CD4-positive, CD25-positive, alpha-beta regulatory T cell (primary cell): ENCODE results near the gene CCDC73. TPM values are rescaled to one million over a fixed set of nuclear protein-coding genes. Genes with fewer than 3 reads are reported as not detected.

Experiments used
- ATAC-seq, 2 donors: fragments of 150-1000 bp; cut with Tn5 transposase; one replicate each; pipeline ENCODE4 v1.10.0; 2021; ENCODE audit warnings: low read depth in 2 of 2, moderate number of reproducible peaks in 2 of 2, moderate library complexity in 1 of 2
- DNase-seq, 3 donors: peaks; one replicate each; pipeline versions ENCODE4 v3.0.0 to v3.0.0-alpha.2; 2012 to 2022; ENCODE audit warnings: mixed read lengths in 1 of 3
- H3K27ac ChIP-seq: one replicate; pipeline ENCODE4 v1.7.0; 2013; ENCODE audit warnings: mild to moderate bottlenecking, low read length; ENCODE audit not compliant: insufficient read depth, poor library complexity, severe bottlenecking
- H3K27me3 ChIP-seq: one replicate; pipeline ENCODE4 v1.7.0; 2013; ENCODE audit warnings: low read length; ENCODE audit not compliant: control insufficient read depth, insufficient read depth
- H3K36me3 ChIP-seq: one replicate; pipeline ENCODE4 v1.7.0; 2013; ENCODE audit warnings: mild to moderate bottlenecking, low read length, moderate library complexity; ENCODE audit not compliant: control insufficient read depth, insufficient read depth
- H3K4me1 ChIP-seq: 2 replicates; pipeline ENCODE4 v1.7.0; 2013; ENCODE audit warnings: mild to moderate bottlenecking, low read length; ENCODE audit not compliant: insufficient read depth, control insufficient read depth, poor library complexity, severe bottlenecking
- H3K4me3 ChIP-seq: one replicate; pipeline ENCODE4 v1.7.0; 2013; ENCODE audit warnings: low read depth, mild to moderate bottlenecking, low read length, moderate library complexity
- H3K9me3 ChIP-seq, 2 experiments: 1 replicate in 1 of 2; 2 replicates in 1 of 2; pipeline ENCODE4 v1.7.0; 2013; ENCODE audit warnings: low read length in 2 of 2, mild to moderate bottlenecking in 1 of 2, moderate library complexity in 1 of 2; ENCODE audit not compliant: control insufficient read depth in 2 of 2
- H3K27ac Mint-ChIP-seq, 3 donors: one replicate each; pipeline ENCODE4 v1.8.0; 2020 to 2022; ENCODE audit warnings: mild to moderate bottlenecking in 3 of 3, mixed read lengths in 3 of 3, moderate library complexity in 2 of 3
- H3K27me3 Mint-ChIP-seq: one replicate; pipeline ENCODE4 v1.8.0; 2022; ENCODE audit warnings: mild to moderate bottlenecking, mixed read lengths
- H3K36me3 Mint-ChIP-seq: one replicate; pipeline ENCODE4 v1.8.0; 2020; ENCODE audit warnings: mixed read lengths
- H3K4me1 Mint-ChIP-seq, 4 donors: one replicate each; pipeline ENCODE4 v1.8.0; 2020 to 2022; ENCODE audit warnings: mixed read lengths in 4 of 4, mild to moderate bottlenecking in 1 of 4
- H3K4me3 Mint-ChIP-seq, 4 donors: one replicate each; pipeline ENCODE4 v1.8.0; 2020 to 2022; ENCODE audit warnings: mild to moderate bottlenecking in 4 of 4, mixed read lengths in 4 of 4, moderate library complexity in 3 of 4
- H3K9me3 Mint-ChIP-seq, 7 donors: one replicate each; pipeline ENCODE4 v1.8.0; 2020 to 2022; ENCODE audit warnings: mixed read lengths in 7 of 7, mild to moderate bottlenecking in 3 of 7, moderate library complexity in 2 of 7
- polyA plus RNA-seq, 4 donors: library from polyadenylated mRNA; unstranded; fragments of 300-500 nt; fragmentation: Illumina TruSeq; gene quantifications; one replicate each; pipeline ENCODE4 v1.2.3, GENCODE V29; 2021
- total RNA-seq: library from RNA; stranded (reverse); gene quantifications from one replicate; pipeline ENCODE4 v1.2.3, GENCODE V29; 2022

The CCDC73 gene
- total and polyA plus RNA-seq, 5 donors from 2014 or later = 0.03 TPM; not detected in 4

GRCh38 chr11:32583459-32584271, 210.8 kb downstream of the CCDC73 start, which contains the start of gene EIF3M:
Gene EIF3M, plus strand, starts transcription at chr11:32583831. Its CDS starts 57 bp downstream, at chr11:32583888.
- Histone ChIP-seq H3K4me3 (peak within 1 kb of the TSS; percentile 93), H3K9me3 (no peaks in the 10 kb centered on the region), H3K27me3 (peaks cover 3% of the 10 kb centered on the region), H3K36me3 (peaks cover 6% of the 10 kb centered on the region), H3K27ac (peak within 1 kb of the TSS; percentile 89), H3K4me1 (peaks cover 30% of the 10 kb centered on the region)
- ATAC-seq (peak; percentile 100), DNase-seq (peak; percentile 90 to 98 (median 94))
- H3K36me3 Mint-ChIP-seq = peaks cover 5% of the 10 kb centered on the region
- peaks cover 11 to 52% (median 39%) of the 10 kb centered on the region in 4 donors for H3K4me1 Mint-ChIP-seq
- H3K9me3 Mint-ChIP-seq = no peaks in the 10 kb centered on the region
- peak within 1 kb of the TSS; percentile 98 to 99 (median 99) for H3K27ac Mint-ChIP-seq
- H3K4me3 Mint-ChIP-seq = peak within 1 kb of the TSS; percentile 93 to 99 (median 98)
- H3K27me3 Mint-ChIP-seq = peaks cover 11% of the 10 kb centered on the region

- H3K4me3 Mint-ChIP-seq = peak overlapping the region in 1 of 4 donors; percentile 50
- peaks cover 13% of the 10 kb centered on the region for H3K27me3 Mint-ChIP-seq
- Histone ChIP-seq H3K4me1 (peaks cover 20% of the 10 kb centered on the region), H3K27ac (no peak overlapping the region), H3K4me3 (no peak overlapping the region), H3K9me3 (no peaks in the 10 kb centered on the region), H3K36me3 (peaks cover 1% of the 10 kb centered on the region), H3K27me3 (peaks cover 3% of the 10 kb centered on the region)
- H3K27ac Mint-ChIP-seq = no peak overlapping the region
- peaks cover 1% of the 10 kb centered on the region for H3K36me3 Mint-ChIP-seq
- DNase-seq (no peak), ATAC-seq (no peak)
- no peaks in the 10 kb centered on the region for H3K9me3 Mint-ChIP-seq
- peaks cover 6 to 33% (median 25%) of the 10 kb centered on the region in 4 donors for H3K4me1 Mint-ChIP-seq
These were observed 212.9 kb downstream of the CCDC73 start for GRCh38 chr11:32581556-32581955.

DNA sequence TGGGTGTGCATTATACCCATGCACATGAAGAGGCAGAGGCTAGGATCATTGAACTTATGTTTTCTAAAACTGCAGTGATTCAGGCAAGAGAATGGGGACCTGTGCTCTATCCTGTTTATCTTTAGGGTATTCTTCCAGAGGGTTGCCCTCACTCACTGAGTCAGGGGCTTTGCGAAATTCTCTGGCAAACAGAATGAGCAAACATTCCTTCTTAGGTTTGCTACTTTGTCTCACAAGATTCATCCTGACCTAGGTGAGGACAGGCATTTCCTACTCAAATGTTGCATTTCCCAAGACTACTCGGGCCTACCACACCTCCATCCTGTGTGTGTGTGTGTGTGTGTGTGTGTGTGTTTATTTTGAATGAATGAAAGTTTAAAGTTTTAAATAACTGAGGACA, 213.5 kb downstream of the CCDC73 start:
- no peaks in the 10 kb centered on the region for H3K9me3 ChIP-seq
- H3K4me1 ChIP-seq = peaks cover 14% of the 10 kb centered on the region
- Mint-ChIP-seq H3K27me3 (peaks cover 17% of the 10 kb centered on the region), H3K4me3 (no peak overlapping the region), H3K36me3 (no peaks in the 10 kb centered on the region), H3K9me3 (no peaks in the 10 kb centered on the region), H3K27ac (no peak overlapping the region), H3K4me1 (peaks cover 6 to 27% (median 20%) of the 10 kb centered on the region in 4 donors)
- no peak for DNase-seq
- no peak for ATAC-seq
- no peaks in the 10 kb centered on the region for H3K36me3 ChIP-seq
- no peak overlapping the region for H3K4me3 ChIP-seq
- H3K27me3 ChIP-seq = peaks cover 4% of the 10 kb centered on the region
- no peak overlapping the region for H3K27ac ChIP-seq

- no peaks in the 10 kb centered on the region for H3K36me3 Mint-ChIP-seq
- H3K4me3 ChIP-seq = no peak overlapping the region
- no peak for DNase-seq
- no peaks in the 10 kb centered on the region for H3K4me1 Mint-ChIP-seq
- ATAC-seq = no peak
- no peaks in the 10 kb centered on the region for H3K9me3 ChIP-seq
- no peak overlapping the region for H3K27ac ChIP-seq
- no peaks in the 10 kb centered on the region for H3K4me1 ChIP-seq
- no peaks in the 10 kb centered on the region for H3K9me3 Mint-ChIP-seq
- H3K27me3 ChIP-seq = peaks cover 5% of the 10 kb centered on the region
- H3K27me3 Mint-ChIP-seq = peaks cover 16% of the 10 kb centered on the region
- no peak overlapping the region for H3K4me3 Mint-ChIP-seq
- H3K27ac Mint-ChIP-seq = no peak overlapping the region
- H3K36me3 ChIP-seq = no peaks in the 10 kb centered on the region
These were observed 218.0 kb downstream of the CCDC73 start for GRCh38 chr11:32576456-32576855.

- H3K9me3 ChIP-seq = no peaks in the 10 kb centered on the region
- no peak overlapping the region for H3K4me3 ChIP-seq
- peaks cover 29% of the 10 kb centered on the region for H3K27me3 Mint-ChIP-seq
- no peak overlapping the region for H3K27ac ChIP-seq
- H3K9me3 Mint-ChIP-seq = no peaks in the 10 kb centered on the region
- no peaks in the 10 kb centered on the region for H3K4me1 ChIP-seq
- no peaks in the 10 kb centered on the region for H3K4me1 Mint-ChIP-seq
- no peak overlapping the region for H3K4me3 Mint-ChIP-seq
- H3K36me3 Mint-ChIP-seq = no peaks in the 10 kb centered on the region
- H3K27me3 ChIP-seq = peaks cover 5% of the 10 kb centered on the region
- DNase-seq (no peak), ATAC-seq (no peak)
- H3K36me3 ChIP-seq = no peaks in the 10 kb centered on the region
- H3K27ac Mint-ChIP-seq = no peak overlapping the region
These were observed 219.4 kb downstream of the CCDC73 start for GRCh38 chr11:32575070-32575469.

GRCh38 chr11:32574421-32574820, 220.0 kb downstream of the CCDC73 start:
- H3K9me3 ChIP-seq = no peaks in the 10 kb centered on the region
- no peaks in the 10 kb centered on the region for H3K36me3 ChIP-seq
- H3K27ac ChIP-seq = no peak overlapping the region
- Mint-ChIP-seq H3K4me3 (no peak overlapping the region), H3K27me3 (peaks cover 31% of the 10 kb centered on the region), H3K9me3 (no peaks in the 10 kb centered on the region), H3K36me3 (no peaks in the 10 kb centered on the region), H3K27ac (no peak overlapping the region), H3K4me1 (no peaks in the 10 kb centered on the region)
- DNase-seq (no peak), ATAC-seq (no peak)
- H3K27me3 ChIP-seq = peaks cover 5% of the 10 kb centered on the region
- H3K4me1 ChIP-seq = no peaks in the 10 kb centered on the region
- H3K4me3 ChIP-seq = no peak overlapping the region

- ATAC-seq = no peak
- Histone ChIP-seq H3K9me3 (no peaks in the 10 kb centered on the region), H3K27me3 (peaks cover 5% of the 10 kb centered on the region), H3K36me3 (no peaks in the 10 kb centered on the region), H3K27ac (no peak overlapping the region), H3K4me3 (no peak overlapping the region), H3K4me1 (no peaks in the 10 kb centered on the region)
- H3K4me1 Mint-ChIP-seq = no peaks in the 10 kb centered on the region
- no peaks in the 10 kb centered on the region for H3K36me3 Mint-ChIP-seq
- no peak for DNase-seq
- no peak overlapping the region for H3K27ac Mint-ChIP-seq
- no peak overlapping the region for H3K4me3 Mint-ChIP-seq
- H3K9me3 Mint-ChIP-seq = no peaks in the 10 kb centered on the region
- H3K27me3 Mint-ChIP-seq = peaks cover 40% of the 10 kb centered on the region
These were observed 221.2 kb downstream of the CCDC73 start for GRCh38 chr11:32573228-32573627.

GRCh38 chr11:32571039-32571438, 223.4 kb downstream of the CCDC73 start:
- Histone ChIP-seq H3K36me3 (no peaks in the 10 kb centered on the region), H3K4me1 (peaks cover 4% of the 10 kb centered on the region), H3K9me3 (no peaks in the 10 kb centered on the region), H3K27me3 (peaks cover 5% of the 10 kb centered on the region), H3K27ac (no peak overlapping the region), H3K4me3 (no peak overlapping the region)
- no peak overlapping the region for H3K27ac Mint-ChIP-seq
- DNase-seq (no peak), ATAC-seq (no peak)
- H3K4me1 Mint-ChIP-seq = peaks cover 5 to 11% (median 7%) of the 10 kb centered on the region in 4 donors
- no peaks in the 10 kb centered on the region for H3K9me3 Mint-ChIP-seq
- peaks cover 36% of the 10 kb centered on the region for H3K27me3 Mint-ChIP-seq
- H3K4me3 Mint-ChIP-seq = no peak overlapping the region
- H3K36me3 Mint-ChIP-seq = no peaks in the 10 kb centered on the region
